Endodermal cell (in vitro differentiated cells): Measurements from ENCODE around the gene SERPINA3. TPM values are rescaled to one million over a fixed set of nuclear protein-coding genes. Genes with fewer than 3 reads are reported as not detected.

Experiments used
- DNase-seq: peaks from one replicate; pipeline ENCODE4 v3.0.0-alpha.2; 2017
- H3K27ac ChIP-seq: 2 replicates; pipeline ENCODE4 v1.5.1; 2013; ENCODE audit warnings: mild to moderate bottlenecking, low read depth, low read length, moderate library complexity
- H3K27me3 ChIP-seq: 2 replicates; pipeline ENCODE4 v1.6.1; 2013; ENCODE audit warnings: mild to moderate bottlenecking, low read length, moderate library complexity; ENCODE audit not compliant: insufficient read depth, control insufficient read depth, poor library complexity, severe bottlenecking
- H3K36me3 ChIP-seq: 2 replicates; pipeline ENCODE4 v1.7.0; 2013; ENCODE audit warnings: mild to moderate bottlenecking, low read length, moderate library complexity; ENCODE audit not compliant: control insufficient read depth, insufficient read depth
- H3K4me1 ChIP-seq: one replicate; pipeline ENCODE4 v1.7.0; 2013; ENCODE audit warnings: low read length; ENCODE audit not compliant: control insufficient read depth, insufficient read depth
- H3K4me3 ChIP-seq: 2 replicates; pipeline ENCODE4 v1.5.1; 2013; ENCODE audit warnings: mild to moderate bottlenecking, low read length, moderate library complexity
- H3K9ac ChIP-seq: 2 replicates; pipeline ENCODE4 v1.6.1; 2013; ENCODE audit warnings: mild to moderate bottlenecking, low read length, moderate library complexity; ENCODE audit not compliant: poor library complexity, severe bottlenecking; ENCODE audit errors: extremely low read depth
- H3K9me3 ChIP-seq: 2 replicates; pipeline ENCODE4 v1.6.1; 2013; ENCODE audit warnings: mild to moderate bottlenecking, low read length, moderate library complexity; ENCODE audit not compliant: control insufficient read depth
- H3K27ac Mint-ChIP-seq: 2 replicates; pipeline ENCODE4 v1.8.0; 2020; ENCODE audit warnings: mixed read lengths
- H3K27me3 Mint-ChIP-seq: 2 replicates; pipeline ENCODE4 v1.8.0; 2021; ENCODE audit warnings: mild to moderate bottlenecking, mixed read lengths; ENCODE audit not compliant: insufficient read depth
- H3K36me3 Mint-ChIP-seq: 2 replicates; pipeline ENCODE4 v1.8.0; 2020; ENCODE audit warnings: low read depth, mixed read lengths
- H3K4me1 Mint-ChIP-seq: 2 replicates; pipeline ENCODE4 v1.8.0; 2020; ENCODE audit warnings: mixed read lengths
- H3K4me3 Mint-ChIP-seq: 2 replicates; pipeline ENCODE4 v1.8.0; 2020; ENCODE audit warnings: mild to moderate bottlenecking, moderate library complexity, mixed read lengths
- H3K9me3 Mint-ChIP-seq: 2 replicates; pipeline ENCODE4 v1.8.0; 2020; ENCODE audit warnings: mild to moderate bottlenecking, mixed read lengths
- WGBS, 2 experiments: methylation state at CpG; one replicate each; pipeline versions ENCODE4 v1.1.5 to v1.1.7; 2013; ENCODE audit warnings: missing lambda C conversion rate in 2 of 2, mixed read lengths in 1 of 2; ENCODE audit not compliant: insufficient coverage in 1 of 2, insufficient read length in 1 of 2; 5-methylcytosine and 5-hydroxymethylcytosine counted together
- total RNA-seq, 2 donors: library from RNA; stranded (reverse); fragmentation: NEBNext Ultra II Directional in 1 of 2; extraction: Animal tissue kit (Norgen Biotek cat#: 25700) in 1 of 2; gene quantifications; 2 replicates in 1 of 2; 3 replicates in 1 of 2; pipeline ENCODE4 v1.2.1, GENCODE V29; 2021
- TF ChIP-seq, protein P1 (sequence below): fragments of 200-600 bp; sonication (generic); conservative IDR thresholded peaks from 2 replicates; pipeline ENCODE4 v1.5.0; 2021; ENCODE audit warnings: antibody characterized with exemption, mild to moderate bottlenecking

The SERPINA3 gene
- total RNA-seq, 2 donors from 2014 or later = 0.27 TPM; not detected in 1

DNA sequence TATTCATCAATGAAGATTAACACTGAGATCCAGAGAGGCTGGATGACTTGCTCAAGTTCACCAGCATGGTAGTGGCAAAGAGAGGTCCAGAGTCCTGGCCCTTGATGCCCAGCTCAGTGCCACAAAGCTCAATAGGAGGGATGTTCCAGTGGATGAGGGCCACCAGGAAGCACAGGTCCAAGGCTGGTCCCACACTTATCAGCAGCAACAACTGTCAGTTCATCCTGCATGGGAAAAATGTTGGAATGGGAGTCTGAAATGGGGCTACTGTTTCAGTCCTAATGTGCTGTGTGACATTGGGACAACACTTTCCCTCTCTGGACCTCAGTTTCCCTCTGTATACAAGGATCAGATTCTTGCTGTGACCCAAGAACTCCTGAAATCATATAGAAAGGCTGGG, 19.7 kb upstream of the SERPINA3 start:
- H3K27me3 Mint-ChIP-seq = peaks cover 7% of the 10 kb centered on the region
- no peak for DNase-seq
- H3K36me3 ChIP-seq = no peaks in the 10 kb centered on the region
- no peaks in the 10 kb centered on the region for H3K36me3 Mint-ChIP-seq
- no peak overlapping the region for H3K4me3 Mint-ChIP-seq
- no peak overlapping the region for H3K27ac ChIP-seq
- no peaks in the 10 kb centered on the region for H3K27me3 ChIP-seq
- H3K4me3 ChIP-seq = no peak overlapping the region
- TF ChIP-seq, protein P1, sequence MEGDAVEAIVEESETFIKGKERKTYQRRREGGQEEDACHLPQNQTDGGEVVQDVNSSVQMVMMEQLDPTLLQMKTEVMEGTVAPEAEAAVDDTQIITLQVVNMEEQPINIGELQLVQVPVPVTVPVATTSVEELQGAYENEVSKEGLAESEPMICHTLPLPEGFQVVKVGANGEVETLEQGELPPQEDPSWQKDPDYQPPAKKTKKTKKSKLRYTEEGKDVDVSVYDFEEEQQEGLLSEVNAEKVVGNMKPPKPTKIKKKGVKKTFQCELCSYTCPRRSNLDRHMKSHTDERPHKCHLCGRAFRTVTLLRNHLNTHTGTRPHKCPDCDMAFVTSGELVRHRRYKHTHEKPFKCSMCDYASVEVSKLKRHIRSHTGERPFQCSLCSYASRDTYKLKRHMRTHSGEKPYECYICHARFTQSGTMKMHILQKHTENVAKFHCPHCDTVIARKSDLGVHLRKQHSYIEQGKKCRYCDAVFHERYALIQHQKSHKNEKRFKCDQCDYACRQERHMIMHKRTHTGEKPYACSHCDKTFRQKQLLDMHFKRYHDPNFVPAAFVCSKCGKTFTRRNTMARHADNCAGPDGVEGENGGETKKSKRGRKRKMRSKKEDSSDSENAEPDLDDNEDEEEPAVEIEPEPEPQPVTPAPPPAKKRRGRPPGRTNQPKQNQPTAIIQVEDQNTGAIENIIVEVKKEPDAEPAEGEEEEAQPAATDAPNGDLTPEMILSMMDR = no peak
- no peaks in the 10 kb centered on the region for H3K4me1 ChIP-seq
- H3K9me3 ChIP-seq = no peaks in the 10 kb centered on the region
- peaks cover 4% of the 10 kb centered on the region for H3K4me1 Mint-ChIP-seq
- H3K27ac Mint-ChIP-seq = no peak overlapping the region
- no peaks in the 10 kb centered on the region for H3K9me3 Mint-ChIP-seq
- H3K9ac ChIP-seq = no peak overlapping the region

- H3K27me3 ChIP-seq = no peaks in the 10 kb centered on the region
- peaks cover 7% of the 10 kb centered on the region for H3K27me3 Mint-ChIP-seq
- WGBS, 2 experiments = 70% methylated on average over 3 of the region's 3 CpGs; no CpG with 5 or more reads in 1 of the 2 experiments
Measured at GRCh38 chr14:94593376-94593748, 18.8 kb upstream of the SERPINA3 start.

GRCh38 chr14:94593749-94594431, 18.3 kb upstream of the SERPINA3 start:
- Mint-ChIP-seq H3K4me3 (no peak overlapping the region), H3K9me3 (no peaks in the 10 kb centered on the region), H3K27me3 (peaks cover 7% of the 10 kb centered on the region), H3K36me3 (no peaks in the 10 kb centered on the region), H3K27ac (no peak overlapping the region), H3K4me1 (peaks cover 4% of the 10 kb centered on the region)
- H3K27me3 ChIP-seq = no peaks in the 10 kb centered on the region
- H3K27ac ChIP-seq = no peak overlapping the region
- peaks cover 5% of the 10 kb centered on the region for H3K4me1 ChIP-seq
- DNase-seq = no peak
- WGBS, 2 experiments = 90 to 100% methylated on average over 3 to 4 of the region's 4 CpGs
- H3K36me3 ChIP-seq = no peaks in the 10 kb centered on the region
- H3K9me3 ChIP-seq = no peaks in the 10 kb centered on the region
- TF ChIP-seq, protein P1 = no peak
- H3K9ac ChIP-seq = no peak overlapping the region
- no peak overlapping the region for H3K4me3 ChIP-seq

More at GRCh38 chr14:94593376-94593748, 18.8 kb upstream of the SERPINA3 start:
- Histone ChIP-seq H3K9ac (no peak overlapping the region), H3K27ac (no peak overlapping the region), H3K9me3 (no peaks in the 10 kb centered on the region), H3K4me1 (no peaks in the 10 kb centered on the region), H3K36me3 (no peaks in the 10 kb centered on the region), H3K4me3 (no peak overlapping the region)
- Mint-ChIP-seq H3K9me3 (no peaks in the 10 kb centered on the region), H3K27ac (no peak overlapping the region), H3K4me1 (peaks cover 3% of the 10 kb centered on the region), H3K4me3 (no peak overlapping the region), H3K36me3 (no peaks in the 10 kb centered on the region)
- TF ChIP-seq, protein P1 = no peak
- DNase-seq = no peak
